ENCODE data around the gene BNC2.
"Not testable (repeated sequence)": the region's sequence is repeated elsewhere in the genome, so short reads cannot be mapped to it uniquely, and the experiment has no call there.

Gene BNC2

GRCh38 chr9:16870596-16871335 lies at the start of gene BNC2:
Gene BNC2 (minus strand): TSS chr9:16870670. CDS start chr9:16870648, 22 bp downstream.
- DNase-seq = no peak

GRCh38 chr9:16918920-16919319 lies 48.5 kb upstream of the BNC2 start:
- DNase-seq = no peak

- no peak for DNase-seq
These were observed 44.8 kb upstream of the BNC2 start for GRCh38 chr9:16915126-16915831.

- DNase-seq = no peak
These were observed 41.7 kb upstream of the BNC2 start for GRCh38 chr9:16912197-16912596.

- not testable (repeated sequence) for DNase-seq
These were observed 37.7 kb upstream of the BNC2 start for GRCh38 chr9:16908206-16908605.

- DNase-seq = no peak
These were observed 34.2 kb upstream of the BNC2 start for GRCh38 chr9:16904655-16905054.

GRCh38 chr9:16901590-16901989 lies 31.1 kb upstream of the BNC2 start:
- DNase-seq = no peak

- DNase-seq = no peak
These were observed 29.1 kb upstream of the BNC2 start for GRCh38 chr9:16899606-16900005.

GRCh38 chr9:16898464-16898863 lies 28.0 kb upstream of the BNC2 start:
- DNase-seq = no peak

GRCh38 chr9:16888594-16888993 lies 18.1 kb upstream of the BNC2 start:
- no peak for DNase-seq

- no peak for DNase-seq
These were observed 15.5 kb upstream of the BNC2 start for GRCh38 chr9:16885931-16886330.

- DNase-seq = no peak
These were observed 14.6 kb upstream of the BNC2 start for GRCh38 chr9:16884952-16885513.

GRCh38 chr9:16884373-16884772 lies 13.9 kb upstream of the BNC2 start:
- DNase-seq = no peak

- DNase-seq = no peak
These were observed 13.1 kb upstream of the BNC2 start for GRCh38 chr9:16883586-16883985.

GRCh38 chr9:16882440-16882839 lies 12.0 kb upstream of the BNC2 start:
- not testable (repeated sequence) for DNase-seq

GRCh38 chr9:16879416-16879815 lies 8.9 kb upstream of the BNC2 start:
- DNase-seq = no peak

GRCh38 chr9:16877256-16877655 lies 6.8 kb upstream of the BNC2 start:
- no peak for DNase-seq

GRCh38 chr9:16873126-16873802 lies 2.8 kb upstream of the BNC2 start:
- no peak for DNase-seq

GRCh38 chr9:16871336-16872151 lies 1.1 kb upstream of the BNC2 start:
- DNase-seq = no peak

GRCh38 chr9:16869882-16870595 lies 431 bp downstream of the BNC2 start:
- DNase-seq = no peak

GRCh38 chr9:16869131-16869881 lies 1.2 kb downstream of the BNC2 start:
- no peak for DNase-seq

All from NCI-H1048 (cell line).